ENCODE results near the gene CFAP43. TPM values are rescaled to one million over a fixed set of nuclear protein-coding genes. Genes with fewer than 3 reads are reported as not detected.
"Not testable (repeated sequence)": the region's sequence is repeated elsewhere in the genome, so short reads cannot be mapped to it uniquely, and the experiment has no call there.

CFAP43 gene
- total and polyA plus RNA-seq, 5 donors from 2014 or later: not detected

DNA sequence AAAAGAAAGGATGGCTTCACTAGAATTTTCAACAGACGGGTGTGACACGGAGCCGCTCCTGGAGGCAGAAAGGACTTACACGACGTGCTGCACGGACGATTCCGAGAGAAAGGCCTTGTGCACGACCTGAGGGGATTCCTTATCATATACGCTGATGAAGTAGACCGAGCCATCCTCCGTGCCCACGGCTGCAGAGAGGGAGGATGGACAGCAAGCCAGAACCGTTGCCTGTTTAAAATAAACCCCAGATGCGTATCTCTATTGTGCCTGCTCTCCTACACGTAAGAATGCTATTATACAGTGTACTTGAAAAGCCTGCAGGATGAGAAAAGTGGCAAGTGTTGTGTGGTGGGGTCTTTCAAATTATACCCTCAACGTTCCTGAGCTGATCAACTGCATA, 38.4 kb downstream of the CFAP43 start:
- Mint-ChIP-seq H3K4me1 (no peaks in the 10 kb centered on the region), H3K36me3 (no peaks in the 10 kb centered on the region), H3K9me3 (peaks cover 0 to 2% (median 0%) of the 10 kb centered on the region in 7 donors), H3K4me3 (no peak overlapping the region), H3K27ac (no peak overlapping the region), H3K27me3 (peaks cover 47% of the 10 kb centered on the region)
- Histone ChIP-seq H3K9me3 (ENCODE audit: control insufficient read depth in 2 of 2, low read length in 2 of 2) (no peaks in the 10 kb centered on the region), H3K4me3 (ENCODE audit: low read depth, low read length) (no peak overlapping the region), H3K4me1 (ENCODE audit: control insufficient read depth, insufficient read depth, low read length, poor library complexity, severe bottlenecking) (no peaks in the 10 kb centered on the region), H3K36me3 (ENCODE audit: control insufficient read depth, insufficient read depth, low read length) (no peaks in the 10 kb centered on the region), H3K27ac (ENCODE audit: insufficient read depth, low read length, poor library complexity, severe bottlenecking) (no peak overlapping the region), H3K27me3 (ENCODE audit: control insufficient read depth, insufficient read depth, low read length) (peaks cover 39% of the 10 kb centered on the region)
- ATAC-seq (ENCODE audit: low read depth in 2 of 2) (no peak), DNase-seq (no peak)

DNA sequence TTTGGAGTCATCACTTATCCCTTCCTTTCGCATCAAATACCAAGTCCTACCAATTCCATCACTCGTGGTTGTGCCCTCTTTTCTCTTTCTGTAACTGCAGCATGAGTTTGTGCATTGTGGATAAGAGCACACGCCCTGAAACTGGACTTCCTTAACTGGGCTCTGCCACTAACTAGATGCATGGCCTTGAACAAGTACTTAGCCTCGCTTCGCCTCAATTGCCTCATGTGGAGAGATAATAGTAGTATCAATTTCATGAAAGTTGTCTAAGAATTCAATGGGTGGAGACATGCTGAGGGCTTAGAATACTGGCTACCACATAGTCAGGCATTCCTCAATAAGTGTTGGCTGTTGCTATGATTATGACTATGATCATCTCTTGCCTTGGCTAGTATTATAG, 41.5 kb downstream of the CFAP43 start:
- H3K27me3 ChIP-seq (ENCODE audit: control insufficient read depth, insufficient read depth, low read length): peaks cover 38% of the 10 kb centered on the region
- DNase-seq (no peak), ATAC-seq (ENCODE audit: low read depth in 2 of 2) (no peak)
- Mint-ChIP-seq H3K36me3 (no peaks in the 10 kb centered on the region), H3K27me3 (peaks cover 48% of the 10 kb centered on the region), H3K4me1 (no peaks in the 10 kb centered on the region), H3K9me3 (peaks cover 0 to 2% (median 0%) of the 10 kb centered on the region in 7 donors), H3K27ac (no peak overlapping the region), H3K4me3 (no peak overlapping the region)
- no peaks in the 10 kb centered on the region for H3K4me1 ChIP-seq (ENCODE audit: control insufficient read depth, insufficient read depth, low read length, poor library complexity, severe bottlenecking)
- no peaks in the 10 kb centered on the region for H3K36me3 ChIP-seq (ENCODE audit: control insufficient read depth, insufficient read depth, low read length)
- H3K9me3 ChIP-seq (ENCODE audit: control insufficient read depth in 2 of 2, low read length in 2 of 2): no peaks in the 10 kb centered on the region
- no peak overlapping the region for H3K4me3 ChIP-seq (ENCODE audit: low read depth, low read length)
- H3K27ac ChIP-seq (ENCODE audit: insufficient read depth, low read length, poor library complexity, severe bottlenecking): no peak overlapping the region

DNA sequence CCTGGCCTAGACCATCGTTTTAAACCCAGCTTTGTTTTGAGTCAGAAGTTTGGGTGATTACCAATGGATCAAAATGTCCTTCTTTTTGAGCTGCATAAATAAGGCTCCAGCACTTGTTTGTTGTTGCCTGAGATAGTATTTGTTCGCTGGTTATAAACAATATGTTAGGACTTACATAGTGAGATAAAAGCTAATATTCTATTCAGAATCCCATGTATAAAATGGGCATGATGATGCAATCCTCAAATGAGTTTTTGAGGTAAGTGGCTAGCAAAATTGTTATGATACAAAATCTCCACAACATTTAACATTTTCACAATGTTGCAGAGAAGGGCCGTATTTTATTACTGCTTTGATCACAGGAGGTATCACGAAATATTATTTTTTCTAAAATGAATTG, 48.5 kb downstream of the CFAP43 start:
- no peak for ATAC-seq (ENCODE audit: low read depth in 2 of 2)
- H3K9me3 Mint-ChIP-seq: peaks cover 0 to 2% (median 0%) of the 10 kb centered on the region in 7 donors
- no peak overlapping the region for H3K27ac ChIP-seq (ENCODE audit: insufficient read depth, low read length, poor library complexity, severe bottlenecking)
- H3K9me3 ChIP-seq (ENCODE audit: control insufficient read depth in 2 of 2, low read length in 2 of 2): no peaks in the 10 kb centered on the region
- no peaks in the 10 kb centered on the region for H3K36me3 Mint-ChIP-seq
- no peak for DNase-seq
- H3K4me1 Mint-ChIP-seq: no peaks in the 10 kb centered on the region
- no peaks in the 10 kb centered on the region for H3K4me1 ChIP-seq (ENCODE audit: control insufficient read depth, insufficient read depth, low read length, poor library complexity, severe bottlenecking)
- peaks cover 13% of the 10 kb centered on the region for H3K27me3 Mint-ChIP-seq
- peaks cover 20% of the 10 kb centered on the region for H3K27me3 ChIP-seq (ENCODE audit: control insufficient read depth, insufficient read depth, low read length)
- no peak overlapping the region for H3K4me3 ChIP-seq (ENCODE audit: low read depth, low read length)
- no peak overlapping the region for H3K4me3 Mint-ChIP-seq
- H3K27ac Mint-ChIP-seq: no peak overlapping the region
- no peaks in the 10 kb centered on the region for H3K36me3 ChIP-seq (ENCODE audit: control insufficient read depth, insufficient read depth, low read length)

DNA sequence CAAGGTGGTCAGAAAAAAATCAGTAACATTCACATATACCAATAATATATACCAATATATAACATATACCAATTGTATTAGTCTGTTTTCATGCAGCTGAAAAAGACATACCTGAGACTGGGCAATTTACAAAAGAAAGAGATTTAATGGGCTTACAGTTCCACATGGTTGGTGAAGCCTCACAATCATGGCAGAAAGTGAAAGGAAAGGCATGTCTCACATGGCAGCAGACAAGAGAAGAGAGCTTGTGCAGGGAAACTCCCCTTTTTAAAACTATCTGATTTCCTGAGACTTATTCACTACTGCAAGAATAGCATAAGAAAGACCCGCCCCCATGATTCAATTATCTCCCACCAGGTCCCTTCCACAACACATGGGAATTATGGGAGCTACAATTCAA, 58.0 kb downstream of the CFAP43 start:
- H3K27me3 ChIP-seq (ENCODE audit: control insufficient read depth, insufficient read depth, low read length): peaks cover 26% of the 10 kb centered on the region
- not testable (repeated sequence) for DNase-seq; H3K4me3 ChIP-seq (ENCODE audit: low read depth, low read length); H3K36me3 ChIP-seq (ENCODE audit: control insufficient read depth, insufficient read depth, low read length); ATAC-seq (ENCODE audit: low read depth in 2 of 2); H3K4me1 ChIP-seq (ENCODE audit: control insufficient read depth, insufficient read depth, low read length, poor library complexity, severe bottlenecking); H3K27ac Mint-ChIP-seq; H3K4me3 Mint-ChIP-seq; H3K36me3 Mint-ChIP-seq; H3K27ac ChIP-seq (ENCODE audit: insufficient read depth, low read length, poor library complexity, severe bottlenecking); H3K9me3 ChIP-seq (ENCODE audit: control insufficient read depth in 2 of 2, low read length in 2 of 2)
- Mint-ChIP-seq H3K27me3 (peaks cover 16% of the 10 kb centered on the region), H3K9me3 (peaks cover 0 to 11% (median 6%) of the 10 kb centered on the region in 7 donors), H3K4me1 (peaks cover 0 to 15% (median 6%) of the 10 kb centered on the region in 4 donors)

DNA sequence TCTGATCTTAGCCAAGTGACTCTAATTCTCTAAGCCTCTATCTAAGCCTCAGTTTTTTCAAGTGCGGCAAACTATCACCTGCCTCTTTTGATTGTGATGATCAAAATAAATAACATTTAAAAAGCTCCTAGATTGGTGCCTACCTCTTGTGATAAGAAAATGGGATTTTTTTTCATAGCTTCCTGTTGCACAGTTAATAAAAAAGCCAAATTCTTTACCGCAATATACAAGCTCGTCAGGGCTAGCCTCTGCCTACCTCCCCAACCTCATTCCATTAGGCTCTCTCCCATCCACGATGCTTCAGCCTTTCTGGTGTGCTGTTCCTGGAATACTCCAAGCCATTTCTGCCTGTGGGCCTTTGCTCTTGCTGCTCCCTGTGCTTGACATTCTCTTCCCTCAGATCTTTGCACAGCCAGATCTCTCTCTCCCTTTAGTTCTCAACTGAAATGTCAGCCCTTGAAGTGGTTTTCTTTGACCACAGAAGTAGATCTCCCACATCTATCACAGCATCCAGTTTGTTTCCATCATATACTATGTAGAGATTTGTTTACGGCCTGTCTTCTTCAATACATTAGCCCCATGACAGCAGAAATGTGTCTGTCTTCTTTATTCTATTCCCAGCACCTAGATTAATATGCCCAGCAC, 61.4 kb downstream of the CFAP43 start:
- Mint-ChIP-seq H3K27ac (peak overlapping the region in 1 of 3 donors; percentile 1), H3K4me1 (peaks cover 0 to 15% (median 7%) of the 10 kb centered on the region in 4 donors), H3K9me3 (peaks cover 0 to 11% (median 6%) of the 10 kb centered on the region in 7 donors), H3K4me3 (peak overlapping the region in 2 of 4 donors; percentile 4 to 13), H3K36me3 (no peaks in the 10 kb centered on the region), H3K27me3 (peaks cover 15% of the 10 kb centered on the region)
- Histone ChIP-seq H3K27ac (ENCODE audit: insufficient read depth, low read length, poor library complexity, severe bottlenecking) (no peak overlapping the region), H3K27me3 (ENCODE audit: control insufficient read depth, insufficient read depth, low read length) (peaks cover 41% of the 10 kb centered on the region), H3K9me3 (ENCODE audit: control insufficient read depth in 2 of 2, low read length in 2 of 2) (peaks cover 3 to 9% of the 10 kb centered on the region in 2 experiments), H3K4me1 (ENCODE audit: control insufficient read depth, insufficient read depth, low read length, poor library complexity, severe bottlenecking) (peaks cover 3% of the 10 kb centered on the region), H3K36me3 (ENCODE audit: control insufficient read depth, insufficient read depth, low read length) (no peaks in the 10 kb centered on the region), H3K4me3 (ENCODE audit: low read depth, low read length) (peak overlapping the region; percentile 31)
- no peak for ATAC-seq (ENCODE audit: low read depth in 2 of 2)
- DNase-seq: peak in 2 of 3 donors; percentile 15 to 35

DNA sequence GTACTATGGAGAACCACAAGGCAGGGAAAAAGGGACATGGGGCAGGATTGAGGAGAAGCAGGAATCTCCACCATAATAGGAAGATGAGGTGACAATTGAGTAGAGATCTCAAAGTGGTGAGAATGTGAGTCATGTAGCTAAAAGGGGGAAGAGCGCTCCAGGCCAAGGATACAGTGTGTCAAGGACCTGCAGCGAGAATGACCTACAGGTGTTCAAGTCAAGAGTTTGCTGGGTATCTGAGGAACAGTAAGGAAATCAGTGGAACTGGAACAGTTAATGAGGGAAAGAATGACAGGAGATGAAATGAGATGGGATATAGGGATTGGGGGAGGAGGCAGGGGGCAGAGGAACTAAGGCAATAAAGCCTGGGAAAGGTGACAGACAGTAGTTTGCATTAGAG, 76.6 kb downstream of the CFAP43 start:
- Histone ChIP-seq H3K27ac (ENCODE audit: insufficient read depth, low read length, poor library complexity, severe bottlenecking) (no peak overlapping the region), H3K4me1 (ENCODE audit: control insufficient read depth, insufficient read depth, low read length, poor library complexity, severe bottlenecking) (no peaks in the 10 kb centered on the region), H3K9me3 (ENCODE audit: control insufficient read depth in 2 of 2, low read length in 2 of 2) (peaks cover 14 to 15% of the 10 kb centered on the region in 2 experiments), H3K36me3 (ENCODE audit: control insufficient read depth, insufficient read depth, low read length) (no peaks in the 10 kb centered on the region), H3K4me3 (ENCODE audit: low read depth, low read length) (no peak overlapping the region), H3K27me3 (ENCODE audit: control insufficient read depth, insufficient read depth, low read length) (peaks cover 30% of the 10 kb centered on the region)
- Mint-ChIP-seq H3K4me1 (no peaks in the 10 kb centered on the region), H3K36me3 (no peaks in the 10 kb centered on the region), H3K27ac (no peak overlapping the region), H3K9me3 (peaks cover 0 to 22% (median 11%) of the 10 kb centered on the region in 7 donors), H3K4me3 (no peak overlapping the region), H3K27me3 (peaks cover 71% of the 10 kb centered on the region)
- ATAC-seq (ENCODE audit: low read depth in 2 of 2): no peak
- no peak for DNase-seq

DNA sequence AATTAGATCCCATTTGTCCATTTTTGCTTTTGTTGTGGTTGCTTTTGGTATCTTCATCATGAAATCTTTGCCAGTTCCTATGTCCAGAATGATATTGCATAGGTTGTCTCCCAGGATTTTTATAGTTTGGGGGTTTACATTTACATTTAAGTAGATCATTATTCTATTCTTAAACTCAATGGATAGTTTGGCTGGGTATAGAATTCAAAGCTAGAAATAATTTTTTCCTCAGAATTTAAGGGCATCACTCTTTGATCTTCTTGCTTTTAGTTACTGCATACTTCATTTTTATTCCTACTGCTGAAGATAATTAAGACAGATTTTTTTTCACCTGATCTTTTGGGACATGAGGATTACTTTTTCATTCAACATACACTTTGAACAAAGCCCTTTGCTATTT, 80.4 kb downstream of the CFAP43 start:
- Histone ChIP-seq H3K27ac (ENCODE audit: insufficient read depth, low read length, poor library complexity, severe bottlenecking) (no peak overlapping the region), H3K36me3 (ENCODE audit: control insufficient read depth, insufficient read depth, low read length) (no peaks in the 10 kb centered on the region), H3K27me3 (ENCODE audit: control insufficient read depth, insufficient read depth, low read length) (peaks cover 35% of the 10 kb centered on the region), H3K4me1 (ENCODE audit: control insufficient read depth, insufficient read depth, low read length, poor library complexity, severe bottlenecking) (no peaks in the 10 kb centered on the region), H3K4me3 (ENCODE audit: low read depth, low read length) (no peak overlapping the region), H3K9me3 (ENCODE audit: control insufficient read depth in 2 of 2, low read length in 2 of 2) (peaks cover 14 to 15% of the 10 kb centered on the region in 2 experiments)
- no peak for ATAC-seq (ENCODE audit: low read depth in 2 of 2)
- Mint-ChIP-seq H3K27ac (no peak overlapping the region), H3K36me3 (peaks cover 6% of the 10 kb centered on the region), H3K27me3 (peaks cover 70% of the 10 kb centered on the region), H3K9me3 (peaks cover 0 to 22% (median 11%) of the 10 kb centered on the region in 7 donors), H3K4me3 (no peak overlapping the region), H3K4me1 (no peaks in the 10 kb centered on the region)
- DNase-seq: no peak

DNA sequence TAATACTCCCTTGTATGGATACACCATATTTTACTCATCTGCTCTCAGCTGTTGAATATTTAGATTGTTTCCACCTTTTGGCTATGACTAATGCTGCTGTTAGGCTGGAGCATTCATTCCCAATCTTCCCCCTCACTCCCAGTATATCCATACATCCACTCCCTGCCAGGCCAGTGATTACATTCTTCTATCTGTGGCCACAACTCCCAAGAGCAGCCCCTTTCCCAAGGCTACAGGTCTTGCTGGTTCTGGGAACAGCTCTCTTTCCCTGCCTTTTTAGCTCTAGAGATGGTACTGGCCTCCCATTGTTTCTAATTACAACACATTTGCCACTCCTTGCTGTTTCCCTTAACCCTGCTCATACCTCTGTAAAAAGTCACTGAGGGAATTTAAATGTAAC, 82.0 kb downstream of the CFAP43 start:
- DNase-seq (no peak), ATAC-seq (ENCODE audit: low read depth in 2 of 2) (no peak)
- Mint-ChIP-seq H3K27ac (no peak overlapping the region), H3K4me3 (no peak overlapping the region), H3K27me3 (peaks cover 65% of the 10 kb centered on the region), H3K4me1 (no peaks in the 10 kb centered on the region), H3K36me3 (peaks cover 6% of the 10 kb centered on the region), H3K9me3 (peaks cover 0 to 22% (median 11%) of the 10 kb centered on the region in 7 donors)
- Histone ChIP-seq H3K4me1 (ENCODE audit: control insufficient read depth, insufficient read depth, low read length, poor library complexity, severe bottlenecking) (no peaks in the 10 kb centered on the region), H3K36me3 (ENCODE audit: control insufficient read depth, insufficient read depth, low read length) (no peaks in the 10 kb centered on the region), H3K27me3 (ENCODE audit: control insufficient read depth, insufficient read depth, low read length) (peaks cover 38% of the 10 kb centered on the region), H3K4me3 (ENCODE audit: low read depth, low read length) (no peak overlapping the region), H3K27ac (ENCODE audit: insufficient read depth, low read length, poor library complexity, severe bottlenecking) (no peak overlapping the region), H3K9me3 (ENCODE audit: control insufficient read depth in 2 of 2, low read length in 2 of 2) (peaks cover 14 to 15% of the 10 kb centered on the region in 2 experiments)
